Endothelial cell of umbilical vein (primary cell): ENCODE results near the gene MTX1.

Experiments used
- EZH2 ChIP-seq: IDR thresholded peaks from 2 replicates; pipeline ENCODE4 v1.6.1; 2012; ENCODE audit warnings: borderline replicate concordance, low read depth, mild to moderate bottlenecking, moderate library complexity, low read length, inconsistent platforms; ENCODE audit not compliant: severe bottlenecking
- FOS ChIP-seq: IDR thresholded peaks from 2 replicates; pipeline ENCODE4 v1.6.1; 2011; ENCODE audit warnings: mild to moderate bottlenecking, low read length, moderate library complexity, borderline replicate concordance; ENCODE audit not compliant: insufficient read depth
- POLR2A ChIP-seq: IDR thresholded peaks from 2 replicates; pipeline ENCODE4 v1.6.1; 2012; ENCODE audit warnings: low read depth, mild to moderate bottlenecking, control low read depth, low read length
- POLR2AphosphoS5 ChIP-seq: IDR thresholded peaks from 2 replicates; pipeline ENCODE4 v1.6.1; 2012; ENCODE audit warnings: low read depth, mild to moderate bottlenecking, control low read depth, low read length, moderate library complexity; ENCODE audit not compliant: insufficient read depth
- TF ChIP-seq, protein P1 (sequence below), 2 donors: IDR thresholded peaks; 1 replicate in 1 of 2; 2 replicates in 1 of 2; pipeline ENCODE4 v1.5.1; 2011; ENCODE audit warnings: low read length in 2 of 2, mild to moderate bottlenecking in 2 of 2, moderate library complexity in 2 of 2, control low read depth in 1 of 2, inconsistent platforms in 1 of 2, low read depth in 1 of 2; ENCODE audit not compliant: insufficient read depth in 1 of 2; ENCODE audit errors: extremely low read depth in 1 of 2

DNA sequence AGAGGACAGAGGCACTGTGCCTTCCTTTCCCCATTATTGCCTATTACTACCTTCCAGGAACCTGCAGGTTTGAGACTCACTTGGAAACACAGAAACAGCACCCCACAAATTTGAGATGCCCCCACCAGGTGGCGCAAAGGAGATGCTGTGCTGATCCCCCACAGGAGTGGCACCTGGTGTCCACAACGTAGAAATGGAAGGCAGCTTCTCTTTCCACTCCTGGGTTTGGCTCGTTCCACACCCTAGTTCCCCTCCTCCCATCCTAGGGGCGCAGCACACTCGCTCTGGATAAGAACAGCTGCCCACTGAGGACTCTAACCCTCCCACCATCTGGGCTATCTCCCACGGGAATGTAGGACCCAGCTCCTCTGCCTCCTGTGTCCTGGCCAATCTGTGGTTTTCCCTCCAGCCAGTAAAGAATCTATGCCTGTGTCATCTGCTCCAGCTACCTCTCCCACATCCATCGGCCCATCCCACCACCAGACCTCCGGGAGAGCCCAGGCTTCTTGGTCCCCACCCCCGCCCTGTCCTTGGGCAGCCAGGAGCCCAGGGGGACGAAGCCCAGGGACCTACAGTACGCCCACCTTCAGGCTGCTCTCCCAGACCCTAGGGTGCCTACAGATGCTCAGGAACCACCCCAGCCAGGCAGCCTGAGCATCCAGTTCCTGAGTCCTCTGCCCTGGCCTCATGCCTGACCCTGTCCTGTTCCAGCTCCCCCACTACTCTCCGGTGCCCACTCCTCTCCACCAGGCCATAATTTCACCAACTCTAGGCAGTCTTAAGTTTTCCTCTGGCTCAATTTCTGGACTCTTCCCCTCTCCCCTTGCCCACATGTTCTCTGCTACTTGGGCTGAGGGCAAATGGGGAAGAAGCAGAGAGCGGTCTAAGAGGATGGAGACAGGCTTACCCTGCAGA is 1.3 kb upstream of the MTX1 start:
- no peak for TF ChIP-seq EZH2
- TF ChIP-seq, protein P1, sequence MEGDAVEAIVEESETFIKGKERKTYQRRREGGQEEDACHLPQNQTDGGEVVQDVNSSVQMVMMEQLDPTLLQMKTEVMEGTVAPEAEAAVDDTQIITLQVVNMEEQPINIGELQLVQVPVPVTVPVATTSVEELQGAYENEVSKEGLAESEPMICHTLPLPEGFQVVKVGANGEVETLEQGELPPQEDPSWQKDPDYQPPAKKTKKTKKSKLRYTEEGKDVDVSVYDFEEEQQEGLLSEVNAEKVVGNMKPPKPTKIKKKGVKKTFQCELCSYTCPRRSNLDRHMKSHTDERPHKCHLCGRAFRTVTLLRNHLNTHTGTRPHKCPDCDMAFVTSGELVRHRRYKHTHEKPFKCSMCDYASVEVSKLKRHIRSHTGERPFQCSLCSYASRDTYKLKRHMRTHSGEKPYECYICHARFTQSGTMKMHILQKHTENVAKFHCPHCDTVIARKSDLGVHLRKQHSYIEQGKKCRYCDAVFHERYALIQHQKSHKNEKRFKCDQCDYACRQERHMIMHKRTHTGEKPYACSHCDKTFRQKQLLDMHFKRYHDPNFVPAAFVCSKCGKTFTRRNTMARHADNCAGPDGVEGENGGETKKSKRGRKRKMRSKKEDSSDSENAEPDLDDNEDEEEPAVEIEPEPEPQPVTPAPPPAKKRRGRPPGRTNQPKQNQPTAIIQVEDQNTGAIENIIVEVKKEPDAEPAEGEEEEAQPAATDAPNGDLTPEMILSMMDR (IDR thresholded peaks at IDR 0.05; ENCODE audit: extremely low read depth in 1 of 2, insufficient read depth in 1 of 2, low read depth in 1 of 2, low read length in 2 of 2) = peak; percentile 83 to 84
- peak; percentile 42 for TF ChIP-seq POLR2A
- no peak for TF ChIP-seq POLR2AphosphoS5
- TF ChIP-seq FOS = no peak
